ENCODE data around the gene FZD10.
A peak's percentile ranks its signal among the peaks of the same experiment; 100 is the strongest.

FZD10 gene

GRCh38 chr12:130183585-130184370 lies 21.5 kb downstream of the FZD10 start:
- DNase-seq = no peak

- no peak for DNase-seq
Observed at GRCh38 chr12:130184404-130185090, 22.3 kb downstream of the FZD10 start.

- DNase-seq = no peak
Observed at GRCh38 chr12:130185455-130186391, 23.5 kb downstream of the FZD10 start.

DNA sequence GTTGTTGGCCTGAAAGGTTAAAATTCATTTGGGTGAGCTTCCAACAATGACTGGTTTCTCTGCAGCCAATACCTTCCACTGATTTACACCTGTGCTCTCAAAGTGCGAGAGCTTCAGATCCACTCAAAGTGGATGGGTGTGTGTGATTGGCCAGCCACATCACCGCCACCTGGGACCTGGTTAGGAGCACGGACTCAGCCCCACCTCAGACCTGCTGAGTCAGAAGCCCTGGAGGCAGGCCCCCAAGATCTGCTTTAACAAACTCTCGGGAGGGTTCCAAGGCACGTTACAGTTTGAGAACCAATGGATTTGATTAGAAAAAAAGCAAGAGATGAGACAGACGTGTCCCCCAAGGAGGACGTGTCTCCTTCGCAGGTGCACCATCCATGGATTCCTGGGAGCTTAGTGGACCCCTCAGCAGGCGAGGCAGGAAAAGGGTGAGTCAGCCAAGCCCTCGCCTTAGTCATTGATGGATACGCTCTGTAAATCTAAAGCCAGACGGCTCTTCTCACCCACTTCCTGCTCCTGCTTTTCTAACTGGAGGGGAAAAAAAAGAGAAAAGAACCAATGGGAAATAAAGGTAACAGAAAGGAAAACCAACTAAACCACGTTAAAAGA lies 24.5 kb downstream of the FZD10 start:
- no peak for DNase-seq

GRCh38 chr12:130192642-130193345 lies 30.5 kb downstream of the FZD10 start:
- no peak for DNase-seq

- no peak for DNase-seq
Observed at GRCh38 chr12:130194154-130194553, 31.9 kb downstream of the FZD10 start.

DNA sequence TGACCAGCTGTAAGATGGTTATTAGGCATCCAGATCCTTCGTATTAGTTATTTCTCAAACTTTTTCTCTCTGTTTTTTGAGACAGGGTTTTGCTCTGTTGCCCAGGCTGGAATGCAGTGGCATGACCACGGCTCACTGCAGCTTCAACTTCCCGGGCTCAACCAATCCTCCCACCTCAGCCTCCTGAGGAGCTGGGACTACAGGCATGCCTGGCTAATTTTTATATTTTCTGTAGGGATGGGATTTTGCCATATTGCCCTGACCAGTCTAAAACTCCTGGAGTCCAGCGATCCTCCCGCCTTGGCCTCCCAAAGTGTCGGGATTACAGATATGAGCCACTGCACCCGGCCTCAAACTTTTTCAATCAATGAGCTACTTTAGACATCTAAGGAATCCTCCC lies 33.1 kb downstream of the FZD10 start:
- DNase-seq = no peak

DNA sequence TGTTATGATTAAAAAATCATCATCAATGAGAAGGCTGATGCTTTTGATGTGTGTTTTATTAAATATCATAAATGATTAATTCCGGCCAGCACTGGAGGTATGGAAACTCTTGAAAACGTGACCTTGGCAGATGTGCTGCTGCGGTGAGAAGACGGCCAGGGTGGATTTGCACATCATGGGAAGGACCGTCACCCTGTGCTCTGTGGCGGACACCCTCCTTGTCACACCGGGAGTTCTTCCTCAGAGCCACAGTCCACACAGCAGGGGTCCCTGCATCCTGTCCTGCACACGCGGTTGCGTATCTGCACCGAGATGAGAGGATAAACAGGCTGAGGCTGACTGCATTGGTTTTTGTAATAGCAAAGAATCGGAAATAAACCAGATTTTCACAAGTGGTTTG lies 33.5 kb downstream of the FZD10 start:
- DNase-seq = no peak

DNA sequence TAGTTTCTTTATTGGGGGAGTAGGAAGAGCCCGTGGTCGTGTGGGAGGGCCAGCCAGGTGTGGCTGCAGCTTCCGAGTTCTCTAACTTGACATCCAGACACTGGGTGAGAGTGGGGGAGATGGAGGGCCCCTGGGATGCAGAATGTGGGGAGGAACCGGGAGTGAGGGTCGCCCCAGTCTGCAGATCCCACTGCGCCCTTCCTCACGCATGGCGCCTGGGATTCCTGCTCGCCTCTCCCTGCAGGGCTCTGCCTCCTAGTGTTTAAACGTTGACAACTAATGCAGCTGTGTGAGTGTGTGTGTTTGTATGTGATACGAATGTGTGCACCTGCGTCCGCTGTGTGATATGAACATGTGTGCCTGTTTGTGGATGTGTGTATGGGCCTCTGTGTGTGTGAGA lies 34.6 kb downstream of the FZD10 start:
- no peak for DNase-seq

DNA sequence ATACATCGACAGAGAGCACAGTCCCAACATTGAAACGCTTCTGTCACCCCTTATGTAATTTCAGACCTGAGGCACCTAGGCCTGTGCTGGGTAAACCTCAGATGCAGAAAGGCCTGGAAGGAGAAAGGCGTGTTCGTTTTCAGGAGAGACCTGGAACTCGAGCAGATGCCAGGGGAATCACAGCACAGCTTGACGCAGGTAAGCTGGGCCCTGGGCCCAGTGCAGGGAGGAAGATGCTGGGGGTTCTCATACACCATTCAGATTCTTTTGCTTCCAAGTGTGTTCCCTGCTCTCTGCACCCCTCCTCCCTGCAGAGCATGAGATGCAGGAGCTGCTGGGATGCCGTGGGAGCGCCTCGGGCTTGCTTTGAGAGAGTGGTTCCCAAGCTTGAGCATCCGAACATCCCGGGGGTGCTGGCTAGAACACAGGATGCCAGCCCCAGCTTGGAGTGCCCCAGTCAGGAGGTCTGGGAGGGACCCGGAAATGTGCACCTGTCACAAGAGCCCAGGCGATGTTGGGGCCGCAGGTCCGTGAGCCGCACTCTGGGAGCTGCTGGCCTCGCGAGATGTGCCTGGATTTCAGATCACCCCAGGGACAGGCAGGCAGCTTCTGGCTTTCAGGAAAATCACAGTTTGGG lies 35.9 kb downstream of the FZD10 start:
- DNase-seq = no peak

GRCh38 chr12:130198663-130199060 lies 36.4 kb downstream of the FZD10 start:
- DNase-seq = no peak

- no peak for DNase-seq
Observed at GRCh38 chr12:130199581-130200390, 37.5 kb downstream of the FZD10 start.

DNA sequence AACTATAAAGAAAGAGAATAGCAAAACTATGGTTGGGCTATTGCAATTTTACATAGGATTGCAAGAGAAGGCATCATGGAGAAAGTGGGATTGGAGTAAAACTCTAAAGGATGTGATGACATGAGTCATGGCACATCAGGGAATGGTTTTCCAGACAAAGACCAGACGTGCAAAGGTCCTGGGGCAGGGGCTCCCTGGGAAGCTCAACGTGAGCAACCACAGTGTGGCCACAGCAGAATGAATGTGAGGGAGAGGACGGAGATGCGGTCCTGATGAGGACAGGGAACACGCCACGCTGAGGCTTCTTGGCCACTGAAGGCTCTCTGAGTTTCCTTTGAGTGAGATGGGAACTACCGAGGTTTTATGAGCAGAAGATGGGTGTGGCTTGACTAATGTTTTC lies 38.2 kb downstream of the FZD10 start:
- no peak for DNase-seq

GRCh38 chr12:130201037-130201436 lies 38.8 kb downstream of the FZD10 start:
- DNase-seq = no peak

- DNase-seq = no peak
Observed at GRCh38 chr12:130202201-130202600, 39.9 kb downstream of the FZD10 start.

DNA sequence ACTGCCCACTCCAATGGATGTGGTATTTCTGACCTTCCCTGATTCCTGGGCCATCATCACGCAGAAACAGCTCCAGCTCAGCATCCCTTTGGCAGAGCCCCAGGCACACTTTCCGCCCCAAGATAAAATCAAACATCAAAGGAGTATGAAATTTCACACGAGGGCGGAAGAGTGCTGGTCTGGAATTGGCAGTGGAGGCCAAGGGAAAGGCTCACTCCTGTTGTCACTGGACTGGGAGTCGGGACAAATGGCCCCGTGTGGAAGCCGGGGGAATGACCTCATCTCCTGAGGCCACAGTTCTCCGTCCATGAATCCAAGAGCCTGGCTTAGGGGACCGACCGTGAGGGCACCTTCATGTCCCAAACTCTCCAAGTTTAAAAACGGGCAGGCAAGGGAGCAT lies 40.9 kb downstream of the FZD10 start:
- no peak for DNase-seq

- no peak for DNase-seq
Observed at GRCh38 chr12:130204541-130204953, 42.3 kb downstream of the FZD10 start.

- DNase-seq = no peak
Observed at GRCh38 chr12:130205495-130205894, 43.2 kb downstream of the FZD10 start.

- DNase-seq = peak; percentile 73
Observed at GRCh38 chr12:130212384-130212989, 50.2 kb downstream of the FZD10 start.

GRCh38 chr12:130213249-130213648 lies 51.0 kb downstream of the FZD10 start:
- DNase-seq = no peak

All from NCI-H2029 treated with DMSO at 0.1 percent for 48 hours (cell line).